Tibial nerve (tissue), 4 donors: ENCODE measurements around the gene ATP12A. TPM values are rescaled to one million over a fixed set of nuclear protein-coding genes. Genes with fewer than 3 reads are reported as not detected.

Experiments used
- DNase-seq, 2 donors: peaks; one replicate each; pipeline ENCODE4 v3.0.0-alpha.2; 2019; ENCODE audit warnings: low spot score in 2 of 2
- H3K27ac ChIP-seq, 4 donors: fragments of 200-600 bp; sonication (generic) in 3 of 4; one replicate each; pipeline ENCODE4 v1.5.1; 2017 to 2019; ENCODE audit warnings: mild to moderate bottlenecking in 1 of 4
- H3K27me3 ChIP-seq, 2 donors: fragments of 200-600 bp; sonication (generic) in 1 of 2; one replicate each; pipeline versions ENCODE4 v1.5.1 to v1.6.0; 2017 to 2019
- H3K36me3 ChIP-seq, 3 donors: fragments of 200-600 bp; sonication (generic); one replicate each; pipeline ENCODE4 v1.5.1; 2018 to 2019
- H3K4me1 ChIP-seq, 4 donors: fragments of 200-600 bp; sonication (generic) in 3 of 4; one replicate each; pipeline ENCODE4 v1.5.1; 2017 to 2019
- H3K4me3 ChIP-seq, 4 donors: fragments of 200-600 bp; sonication (generic) in 3 of 4; one replicate each; pipeline ENCODE4 v1.5.1; 2017 to 2019; ENCODE audit warnings: mild to moderate bottlenecking in 1 of 4, moderate library complexity in 1 of 4
- H3K9me3 ChIP-seq, 4 donors: fragments of 200-600 bp; sonication (generic) in 3 of 4; one replicate each; pipeline ENCODE4 v1.5.1; 2017 to 2019
- EP300 ChIP-seq, 2 donors: sonication (generic); formaldehyde crosslinking; IDR thresholded peaks; one replicate each; pipeline ENCODE4 v1.6.1; 2017; ENCODE audit warnings: antibody characterized with exemption in 2 of 2, mild to moderate bottlenecking in 1 of 2
- POLR2A ChIP-seq, 2 donors: fragments of 450-650 bp; IDR thresholded peaks; one replicate each; pipeline ENCODE4 v1.6.1; 2017; ENCODE audit warnings: antibody characterized with exemption in 2 of 2, mild to moderate bottlenecking in 2 of 2, moderate library complexity in 2 of 2
- WGBS, 2 donors: methylation state at CpG; one replicate each; pipeline ENCODE4 v1.1.5; 2018; 5-methylcytosine and 5-hydroxymethylcytosine counted together
- total RNA-seq, 4 donors: library from RNA; depleted of rRNA; stranded (reverse); fragments of >200 nt; gene quantifications; one replicate each; pipeline ENCODE4 v1.1.0, GENCODE V29; 2016
- TF ChIP-seq, protein P1 (sequence below), 5 experiments: fragments of 200-600 bp in 3 of 5; fragments of 450-650 bp in 2 of 5; sonication (generic) in 3 of 5; IDR thresholded peaks; one replicate each; pipeline ENCODE4 v1.5.1; 2016 to 2019; ENCODE audit warnings: antibody characterized with exemption in 5 of 5, mild to moderate bottlenecking in 3 of 5, moderate library complexity in 2 of 5

ATP12A gene
- total RNA-seq, 4 donors from 2014 or later: not detected

DNA sequence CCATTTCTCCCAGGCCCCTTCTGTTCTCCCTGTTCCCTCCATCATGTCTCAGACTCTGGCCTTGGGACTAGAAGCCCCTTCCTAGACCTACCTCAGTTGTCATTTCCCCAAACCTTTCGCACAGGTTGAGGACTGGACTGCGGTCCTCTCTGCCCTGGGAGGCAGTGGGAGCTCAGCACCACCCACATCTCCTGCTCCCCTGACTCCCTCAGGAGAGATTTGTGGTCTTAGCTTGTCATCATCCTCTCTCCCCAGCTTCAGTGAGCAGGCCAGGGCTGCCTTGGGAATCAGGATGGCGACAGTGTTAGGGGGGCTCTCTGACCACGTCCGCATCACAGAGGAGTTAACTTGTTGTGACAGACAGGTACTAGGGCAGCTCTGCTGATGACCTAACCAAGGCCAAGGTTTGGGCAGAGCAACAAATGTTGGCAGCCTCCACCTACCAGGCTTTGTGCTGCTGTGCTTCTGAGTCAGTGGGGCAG, 58.2 kb downstream of the ATP12A start:
- WGBS, 2 donors: 85 to 90% methylated on average over 5 of the region's 5 CpGs

DNA sequence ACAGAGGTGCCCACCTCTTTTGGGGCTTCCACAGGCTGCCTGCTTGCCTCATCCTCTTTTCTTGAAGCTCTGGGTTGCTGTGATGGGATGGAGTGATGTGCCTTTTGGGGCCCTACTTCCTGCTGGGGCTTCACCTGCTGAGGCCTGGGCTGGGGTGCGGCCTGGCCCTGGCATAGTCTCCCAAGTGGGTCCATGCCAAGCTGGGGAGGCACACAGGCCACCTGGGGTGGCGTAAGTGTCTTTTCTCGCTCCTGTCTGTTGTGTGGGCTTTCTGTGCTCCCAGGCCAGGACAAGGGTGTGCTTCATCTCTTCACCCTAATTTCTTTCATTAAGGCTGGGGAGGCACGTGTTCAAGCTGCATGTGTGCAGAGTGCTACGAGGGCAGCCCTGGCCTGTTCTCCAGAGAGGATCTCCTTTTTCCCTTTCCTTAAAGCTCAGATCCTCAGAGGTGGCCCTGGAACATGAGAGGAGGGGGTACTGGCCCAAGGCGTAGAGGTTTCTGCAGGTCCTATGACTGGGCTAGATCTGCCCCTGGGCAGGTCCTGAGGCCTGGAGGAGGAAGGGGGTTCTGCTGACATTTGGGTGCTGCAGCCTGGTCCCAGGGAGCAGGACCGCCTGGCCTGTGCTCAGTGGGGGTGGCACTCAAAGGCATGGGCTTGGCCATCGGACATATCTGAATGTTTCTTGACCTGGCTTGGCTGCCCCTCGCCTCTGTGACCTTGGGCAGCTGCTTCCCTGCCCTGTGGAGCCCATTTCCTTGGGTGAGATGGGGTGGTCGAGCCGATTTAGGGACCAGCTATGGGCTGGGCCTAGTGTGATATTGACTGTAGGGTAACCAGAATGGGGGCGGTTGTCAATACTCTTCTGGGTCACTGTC, 60.0 kb downstream of the ATP12A start:
- WGBS, 2 donors: 90 to 92% methylated on average over 12 of the region's 12 CpGs
- no peaks in the 10 kb centered on the region for H3K9me3 ChIP-seq
- DNase-seq: no peak
- no peaks in the 10 kb centered on the region for H3K4me1 ChIP-seq
- H3K36me3 ChIP-seq: no peaks in the 10 kb centered on the region
- no peak overlapping the region for H3K4me3 ChIP-seq
- H3K27me3 ChIP-seq: peaks cover 0 to 10% of the 10 kb centered on the region in 2 donors
- TF ChIP-seq, protein P1, sequence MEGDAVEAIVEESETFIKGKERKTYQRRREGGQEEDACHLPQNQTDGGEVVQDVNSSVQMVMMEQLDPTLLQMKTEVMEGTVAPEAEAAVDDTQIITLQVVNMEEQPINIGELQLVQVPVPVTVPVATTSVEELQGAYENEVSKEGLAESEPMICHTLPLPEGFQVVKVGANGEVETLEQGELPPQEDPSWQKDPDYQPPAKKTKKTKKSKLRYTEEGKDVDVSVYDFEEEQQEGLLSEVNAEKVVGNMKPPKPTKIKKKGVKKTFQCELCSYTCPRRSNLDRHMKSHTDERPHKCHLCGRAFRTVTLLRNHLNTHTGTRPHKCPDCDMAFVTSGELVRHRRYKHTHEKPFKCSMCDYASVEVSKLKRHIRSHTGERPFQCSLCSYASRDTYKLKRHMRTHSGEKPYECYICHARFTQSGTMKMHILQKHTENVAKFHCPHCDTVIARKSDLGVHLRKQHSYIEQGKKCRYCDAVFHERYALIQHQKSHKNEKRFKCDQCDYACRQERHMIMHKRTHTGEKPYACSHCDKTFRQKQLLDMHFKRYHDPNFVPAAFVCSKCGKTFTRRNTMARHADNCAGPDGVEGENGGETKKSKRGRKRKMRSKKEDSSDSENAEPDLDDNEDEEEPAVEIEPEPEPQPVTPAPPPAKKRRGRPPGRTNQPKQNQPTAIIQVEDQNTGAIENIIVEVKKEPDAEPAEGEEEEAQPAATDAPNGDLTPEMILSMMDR (IDR thresholded peaks at IDR 0.05): no peak
- TF ChIP-seq POLR2A (IDR thresholded peaks at IDR 0.05): no peak
- TF ChIP-seq EP300 (IDR thresholded peaks at IDR 0.05): no peak
- no peak overlapping the region for H3K27ac ChIP-seq

More for the DNA sequence above, 58.2 kb downstream of the ATP12A start:
- H3K9me3 ChIP-seq: no peaks in the 10 kb centered on the region
- no peaks in the 10 kb centered on the region for H3K36me3 ChIP-seq
- DNase-seq: no peak
- H3K4me3 ChIP-seq: no peak overlapping the region
- H3K27ac ChIP-seq: no peak overlapping the region
- no peak for TF ChIP-seq EP300 (IDR thresholded peaks at IDR 0.05)
- TF ChIP-seq, protein P1 (IDR thresholded peaks at IDR 0.05): no peak
- no peak for TF ChIP-seq POLR2A (IDR thresholded peaks at IDR 0.05)
- peaks cover 0 to 5% of the 10 kb centered on the region in 2 donors for H3K27me3 ChIP-seq
- H3K4me1 ChIP-seq: no peaks in the 10 kb centered on the region

DNA sequence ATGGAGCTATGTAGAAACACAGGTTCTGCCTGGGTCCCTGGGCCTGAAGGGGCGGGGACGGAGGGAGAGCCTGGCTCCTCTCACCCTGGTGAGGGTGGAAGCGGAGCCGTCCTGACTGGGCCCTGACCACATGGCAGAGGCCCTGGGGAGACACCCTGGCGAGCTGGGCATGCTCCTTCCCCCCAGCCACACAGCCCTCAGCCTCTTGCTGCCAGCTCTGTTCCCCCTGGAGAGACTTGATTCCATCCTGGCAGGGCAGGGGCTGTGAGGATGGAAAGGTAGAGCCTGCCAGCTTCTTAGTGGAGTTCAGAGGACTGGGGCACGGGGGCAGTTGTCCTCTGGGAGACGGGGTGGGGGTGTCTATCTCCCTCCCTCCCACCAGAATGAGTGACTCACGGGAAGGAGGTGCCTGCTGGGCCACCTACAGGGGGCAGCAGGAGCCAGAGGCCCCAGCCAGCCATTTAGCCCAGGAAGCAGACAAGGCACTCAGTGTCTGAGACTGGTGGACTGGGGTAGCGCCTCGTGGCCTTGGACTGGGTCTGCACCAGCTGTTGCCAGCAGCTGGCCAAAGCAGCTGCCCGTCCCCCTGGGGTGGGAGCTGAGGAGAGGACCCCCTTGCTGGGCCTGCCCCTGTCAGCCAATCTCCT, 60.9 kb downstream of the ATP12A start:
- Histone ChIP-seq H3K36me3 (no peaks in the 10 kb centered on the region), H3K9me3 (no peaks in the 10 kb centered on the region), H3K27ac (no peak overlapping the region), H3K27me3 (peaks cover 0 to 19% of the 10 kb centered on the region in 2 donors), H3K4me3 (no peak overlapping the region), H3K4me1 (peaks cover 0 to 6% (median 1%) of the 10 kb centered on the region in 4 donors)
- TF ChIP-seq EP300 (IDR thresholded peaks at IDR 0.05) (no peak), POLR2A (IDR thresholded peaks at IDR 0.05) (no peak)
- TF ChIP-seq, protein P1 (IDR thresholded peaks at IDR 0.05): no peak
- 55 to 70% methylated on average over 5 to 9 of the region's 11 CpGs for WGBS, 2 donors
- DNase-seq: no peak

DNA sequence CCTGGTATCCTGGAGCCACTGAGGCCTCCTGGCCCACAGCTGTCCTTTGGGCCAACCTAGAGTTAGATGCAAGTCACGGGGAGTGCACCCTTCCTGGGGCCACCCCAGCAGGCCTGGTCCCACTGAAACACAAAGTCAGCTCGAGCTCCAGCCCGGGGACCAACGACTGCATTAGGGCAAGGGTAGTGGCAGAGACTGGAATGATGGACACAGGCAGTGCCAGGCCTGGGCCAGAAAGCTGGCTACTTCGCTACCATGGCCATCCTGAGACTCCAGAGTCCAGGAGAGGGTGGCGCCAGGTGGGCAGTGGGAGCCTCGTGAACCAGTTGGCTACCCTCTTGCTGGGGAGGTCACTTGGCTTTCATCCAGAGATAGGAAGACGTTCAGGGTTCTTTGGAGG, 61.6 kb downstream of the ATP12A start:
- 62% methylated on average over 5 of the region's 8 CpGs for WGBS, 2 donors
- Histone ChIP-seq H3K36me3 (no peaks in the 10 kb centered on the region), H3K27ac (no peak overlapping the region), H3K27me3 (peaks cover 0 to 25% of the 10 kb centered on the region in 2 donors), H3K4me1 (peaks cover 0 to 12% (median 6%) of the 10 kb centered on the region in 4 donors), H3K4me3 (no peak overlapping the region), H3K9me3 (no peaks in the 10 kb centered on the region)
- TF ChIP-seq, protein P1 (IDR thresholded peaks at IDR 0.05): no peak
- no peak for TF ChIP-seq EP300 (IDR thresholded peaks at IDR 0.05)
- no peak for TF ChIP-seq POLR2A (IDR thresholded peaks at IDR 0.05)
- no peak for DNase-seq

DNA sequence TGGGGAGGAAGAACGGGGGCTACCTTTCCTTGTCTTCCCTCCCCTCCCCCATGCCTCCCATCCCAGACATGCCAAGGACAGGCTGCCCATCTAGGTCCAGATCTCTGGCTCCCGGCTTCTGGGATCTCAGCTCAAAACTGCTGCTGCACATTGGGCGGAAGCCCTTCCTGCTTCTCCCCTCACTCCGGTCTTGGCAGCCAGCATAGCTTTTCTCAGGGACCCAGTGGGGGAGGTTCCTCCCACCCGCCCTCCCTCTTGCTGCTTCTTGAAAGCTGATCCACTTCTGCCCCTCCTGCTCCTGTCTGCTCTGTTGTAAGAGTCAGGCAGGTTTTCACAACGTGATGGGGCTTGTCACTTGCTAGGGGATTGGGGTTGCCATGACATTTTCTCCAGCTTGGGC, 62.1 kb downstream of the ATP12A start:
- 25 to 26% methylated on average over 6 of the region's 6 CpGs for WGBS, 2 donors
- peaks cover 0 to 17% (median 11%) of the 10 kb centered on the region in 4 donors for H3K4me1 ChIP-seq
- DNase-seq: no peak
- TF ChIP-seq EP300 (IDR thresholded peaks at IDR 0.05) (no peak), POLR2A (IDR thresholded peaks at IDR 0.05) (no peak)
- TF ChIP-seq, protein P1 (IDR thresholded peaks at IDR 0.05): no peak
- H3K4me3 ChIP-seq: no peak overlapping the region
- H3K36me3 ChIP-seq: no peaks in the 10 kb centered on the region
- no peak overlapping the region for H3K27ac ChIP-seq
- H3K9me3 ChIP-seq: no peaks in the 10 kb centered on the region
- H3K27me3 ChIP-seq: peaks cover 0 to 28% of the 10 kb centered on the region in 2 donors
